ENCODE results near the gene PLXNA2.
A peak's percentile ranks its signal among the peaks of the same experiment; 100 is the strongest.

PLXNA2 gene

DNA sequence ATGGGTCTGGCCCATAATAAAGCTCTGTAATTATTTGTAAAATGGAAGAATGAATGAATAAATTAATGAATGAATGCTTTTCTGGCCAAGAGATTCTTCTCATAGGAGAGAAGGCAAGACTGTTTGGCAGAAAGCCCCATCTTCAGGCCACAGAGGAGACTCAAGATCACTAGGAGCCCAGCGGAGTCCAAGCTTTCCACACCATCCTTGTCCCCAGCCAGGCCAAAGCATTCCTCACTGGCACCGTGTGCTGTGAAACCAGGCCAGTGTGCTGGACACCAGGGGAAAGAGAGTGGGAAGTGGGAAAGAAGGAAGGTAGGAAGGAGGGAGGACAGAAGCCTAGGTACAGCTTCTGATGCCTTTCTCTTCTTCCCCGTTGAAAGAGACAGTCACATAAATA lies 86.4 kb downstream of the PLXNA2 start:
- Histone ChIP-seq H4K8ac (ENCODE audit: low read depth, low read length) (no peak overlapping the region), H2BK12ac (ENCODE audit: low read length) (no peak overlapping the region), H3K9ac (ENCODE audit: low read depth, low read length, poor library complexity) (no peak overlapping the region), H3K27me3 (ENCODE audit: control insufficient read depth in 3 of 3, insufficient read depth in 3 of 3, low read depth in 1 of 3, low read length in 3 of 3) (no peaks in the 10 kb centered on the region), H3K79me1 (ENCODE audit: low read depth, low read length) (no peaks in the 10 kb centered on the region), H3K4me3 (ENCODE audit: low read length in 2 of 2) (no peak overlapping the region), H3K18ac (ENCODE audit: low read length) (no peak overlapping the region), H2BK120ac (ENCODE audit: low read depth, low read length) (no peak overlapping the region), H3K4me1 (ENCODE audit: control insufficient read depth in 2 of 2, insufficient read depth in 1 of 2, low read depth in 1 of 2, low read length in 2 of 2) (peaks cover 34 to 56% of the 10 kb centered on the region in 2 donors), H4K91ac (ENCODE audit: low read depth, low read length, poor library complexity) (no peak overlapping the region), H3K27ac (replicated peaks; ENCODE audit: low read length) (no peak overlapping the region), H3K4me2 (ENCODE audit: insufficient read depth, low read length, poor library complexity, severe bottlenecking) (no peak overlapping the region), H3K9me3 (replicated peaks in 1 of 2; ENCODE audit: control insufficient read depth in 2 of 2, insufficient read depth in 1 of 2, low read depth in 1 of 2, low read length in 2 of 2) (no peaks in the 10 kb centered on the region), H2AFZ (ENCODE audit: low read length) (no peak overlapping the region), H2BK5ac (ENCODE audit: low read length) (no peak overlapping the region), H3K23ac (ENCODE audit: low read depth, low read length, poor library complexity) (no peak overlapping the region), H3K4ac (ENCODE audit: low read length) (no peak overlapping the region), H2BK15ac (ENCODE audit: low read length) (no peak overlapping the region), H2AK5ac (ENCODE audit: low read depth, low read length) (no peak overlapping the region), H3K36me3 (replicated peaks in 1 of 2; ENCODE audit: control insufficient read depth in 2 of 2, insufficient read depth in 2 of 2, low read length in 2 of 2) (no peaks in the 10 kb centered on the region), H3K14ac (ENCODE audit: low read length) (no peak overlapping the region)
- no CpG with 5 or more reads among the region's 3 CpGs for WGBS, 2 donors (ENCODE audit: extremely low coverage in 2 of 2, insufficient read length in 2 of 2, insufficient replicate concordance in 1 of 2)
- no peak for DNase-seq (ENCODE audit: low spot score)

- Histone ChIP-seq H3K4me1 (ENCODE audit: control insufficient read depth in 2 of 2, insufficient read depth in 1 of 2, low read depth in 1 of 2, low read length in 2 of 2) (peaks cover 35 to 54% of the 10 kb centered on the region in 2 donors), H4K8ac (ENCODE audit: low read depth, low read length) (no peak overlapping the region), H3K4ac (ENCODE audit: low read length) (no peak overlapping the region), H3K4me3 (ENCODE audit: low read length in 2 of 2) (no peak overlapping the region), H2BK5ac (ENCODE audit: low read length) (no peak overlapping the region), H2BK12ac (ENCODE audit: low read length) (no peak overlapping the region), H3K14ac (ENCODE audit: low read length) (no peak overlapping the region), H3K36me3 (replicated peaks in 1 of 2; ENCODE audit: control insufficient read depth in 2 of 2, insufficient read depth in 2 of 2, low read length in 2 of 2) (no peaks in the 10 kb centered on the region), H3K23ac (ENCODE audit: low read depth, low read length, poor library complexity) (no peak overlapping the region), H2BK120ac (ENCODE audit: low read depth, low read length) (no peak overlapping the region), H3K4me2 (ENCODE audit: insufficient read depth, low read length, poor library complexity, severe bottlenecking) (no peak overlapping the region), H4K91ac (ENCODE audit: low read depth, low read length, poor library complexity) (no peak overlapping the region), H3K27ac (replicated peaks; ENCODE audit: low read length) (no peak overlapping the region), H3K18ac (ENCODE audit: low read length) (no peak overlapping the region), H2AFZ (ENCODE audit: low read length) (no peak overlapping the region), H3K27me3 (ENCODE audit: control insufficient read depth in 3 of 3, insufficient read depth in 3 of 3, low read depth in 1 of 3, low read length in 3 of 3) (no peaks in the 10 kb centered on the region), H3K79me1 (ENCODE audit: low read depth, low read length) (no peaks in the 10 kb centered on the region), H2BK15ac (ENCODE audit: low read length) (no peak overlapping the region), H3K9ac (ENCODE audit: low read depth, low read length, poor library complexity) (no peak overlapping the region), H3K9me3 (replicated peaks in 1 of 2; ENCODE audit: control insufficient read depth in 2 of 2, insufficient read depth in 1 of 2, low read depth in 1 of 2, low read length in 2 of 2) (no peaks in the 10 kb centered on the region), H2AK5ac (ENCODE audit: low read depth, low read length) (no peak overlapping the region)
- WGBS, 2 donors (ENCODE audit: extremely low coverage in 2 of 2, insufficient read length in 2 of 2, insufficient replicate concordance in 1 of 2): no CpG with 5 or more reads among the region's 2 CpGs
- no peak for DNase-seq (ENCODE audit: low spot score)
Measured at GRCh38 chr1:208156741-208157140, 87.4 kb downstream of the PLXNA2 start.

DNA sequence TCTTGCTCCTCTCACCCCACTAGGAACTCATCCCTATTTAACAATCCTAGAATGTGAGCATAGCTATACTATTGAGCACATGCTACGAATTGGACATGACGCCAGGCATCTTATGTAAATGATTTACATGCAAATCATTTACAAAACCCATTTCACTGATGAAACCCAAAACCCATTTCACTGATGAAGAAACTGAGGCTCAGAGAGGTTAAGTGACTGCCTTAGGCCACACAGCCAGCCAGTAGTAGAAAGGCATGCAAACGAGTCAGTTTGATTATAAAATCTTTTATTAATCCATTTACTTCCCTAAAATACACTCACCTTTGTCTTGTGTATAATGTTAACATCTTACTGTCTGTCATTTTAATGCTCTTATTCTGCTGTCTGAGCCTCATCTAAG lies 87.9 kb downstream of the PLXNA2 start:
- Histone ChIP-seq H3K4ac (ENCODE audit: low read length) (no peak overlapping the region), H3K79me1 (ENCODE audit: low read depth, low read length) (no peaks in the 10 kb centered on the region), H3K23ac (ENCODE audit: low read depth, low read length, poor library complexity) (no peak overlapping the region), H4K91ac (ENCODE audit: low read depth, low read length, poor library complexity) (no peak overlapping the region), H3K9me3 (replicated peaks in 1 of 2; ENCODE audit: control insufficient read depth in 2 of 2, insufficient read depth in 1 of 2, low read depth in 1 of 2, low read length in 2 of 2) (no peaks in the 10 kb centered on the region), H3K27ac (replicated peaks; ENCODE audit: low read length) (no peak overlapping the region), H3K36me3 (replicated peaks in 1 of 2; ENCODE audit: control insufficient read depth in 2 of 2, insufficient read depth in 2 of 2, low read length in 2 of 2) (no peaks in the 10 kb centered on the region), H4K8ac (ENCODE audit: low read depth, low read length) (no peak overlapping the region), H2AK5ac (ENCODE audit: low read depth, low read length) (no peak overlapping the region), H3K4me3 (ENCODE audit: low read length in 2 of 2) (no peak overlapping the region), H2BK5ac (ENCODE audit: low read length) (no peak overlapping the region), H3K27me3 (ENCODE audit: control insufficient read depth in 3 of 3, insufficient read depth in 3 of 3, low read depth in 1 of 3, low read length in 3 of 3) (no peaks in the 10 kb centered on the region), H3K9ac (ENCODE audit: low read depth, low read length, poor library complexity) (no peak overlapping the region), H3K14ac (ENCODE audit: low read length) (no peak overlapping the region), H2BK120ac (ENCODE audit: low read depth, low read length) (no peak overlapping the region), H2AFZ (ENCODE audit: low read length) (no peak overlapping the region), H3K4me2 (ENCODE audit: insufficient read depth, low read length, poor library complexity, severe bottlenecking) (no peak overlapping the region), H2BK12ac (ENCODE audit: low read length) (no peak overlapping the region), H3K4me1 (ENCODE audit: control insufficient read depth in 2 of 2, insufficient read depth in 1 of 2, low read depth in 1 of 2, low read length in 2 of 2) (peaks cover 35 to 52% of the 10 kb centered on the region in 2 donors), H2BK15ac (ENCODE audit: low read length) (no peak overlapping the region), H3K18ac (ENCODE audit: low read length) (no peak overlapping the region)
- DNase-seq (ENCODE audit: low spot score): no peak
- WGBS, 2 donors (ENCODE audit: extremely low coverage in 2 of 2, insufficient read length in 2 of 2, insufficient replicate concordance in 1 of 2): no CpG with 5 or more reads among the region's 3 CpGs

DNA sequence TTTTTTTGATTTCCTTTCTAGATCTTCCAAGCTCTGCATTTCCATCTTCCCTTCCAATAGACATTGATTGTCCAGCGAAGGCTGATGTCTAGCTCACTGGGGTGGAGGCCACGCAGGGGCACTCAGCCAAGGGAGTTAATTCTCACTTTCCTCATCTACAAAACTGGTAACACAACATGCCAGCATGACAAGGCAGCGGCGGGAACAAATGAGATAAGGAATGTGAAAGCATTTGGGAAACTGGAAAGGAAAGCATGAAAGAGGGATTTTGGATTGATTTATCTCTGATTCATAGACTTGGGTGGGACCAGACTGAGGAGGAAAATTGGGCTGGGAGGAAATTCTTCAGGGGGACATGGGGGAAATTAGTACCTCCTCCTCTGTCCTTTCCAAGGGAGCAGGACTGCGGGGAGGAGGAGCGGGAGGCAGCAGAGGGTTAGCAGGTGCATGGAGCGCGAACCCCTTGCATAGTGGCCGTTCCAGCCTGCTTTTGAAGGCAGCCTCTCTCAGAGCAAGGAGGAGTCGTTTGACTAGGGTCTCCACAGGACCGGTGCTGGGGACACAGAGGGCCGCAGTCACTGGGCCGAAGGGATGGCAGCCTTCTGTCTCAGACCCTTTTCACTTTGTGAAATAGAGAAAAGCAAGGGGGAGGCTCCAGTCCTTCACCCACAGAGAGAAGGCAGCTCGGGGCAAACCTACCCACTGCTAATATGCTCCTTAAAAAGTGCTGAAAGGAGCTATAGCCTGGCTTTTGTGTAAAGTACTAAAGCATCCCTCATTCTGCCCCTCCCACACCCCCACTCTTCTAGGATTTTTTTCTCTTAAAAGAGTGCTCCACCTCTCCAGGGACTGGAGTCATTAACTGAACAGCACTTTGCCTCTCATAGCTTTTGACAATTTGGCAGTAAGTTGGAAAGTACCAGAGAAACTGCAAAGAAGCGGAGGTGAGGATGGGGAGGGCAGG lies 89.2 kb downstream of the PLXNA2 start:
- Histone ChIP-seq H3K27ac (replicated peaks; ENCODE audit: low read length) (peak overlapping the region; percentile 72), H3K36me3 (replicated peaks in 1 of 2; ENCODE audit: control insufficient read depth in 2 of 2, insufficient read depth in 2 of 2, low read length in 2 of 2) (no peaks in the 10 kb centered on the region), H3K4me1 (ENCODE audit: control insufficient read depth in 2 of 2, insufficient read depth in 1 of 2, low read depth in 1 of 2, low read length in 2 of 2) (peaks cover 36 to 58% of the 10 kb centered on the region in 2 donors), H3K9me3 (replicated peaks in 1 of 2; ENCODE audit: control insufficient read depth in 2 of 2, insufficient read depth in 1 of 2, low read depth in 1 of 2, low read length in 2 of 2) (no peaks in the 10 kb centered on the region), H3K14ac (ENCODE audit: low read length) (no peak overlapping the region), H2AFZ (ENCODE audit: low read length) (peak overlapping the region; percentile 30), H3K4me2 (ENCODE audit: insufficient read depth, low read length, poor library complexity, severe bottlenecking) (no peak overlapping the region), H2BK15ac (ENCODE audit: low read length) (peak overlapping the region; percentile 25), H3K4ac (ENCODE audit: low read length) (no peak overlapping the region), H3K23ac (ENCODE audit: low read depth, low read length, poor library complexity) (no peak overlapping the region), H2BK5ac (ENCODE audit: low read length) (no peak overlapping the region), H3K79me1 (ENCODE audit: low read depth, low read length) (no peaks in the 10 kb centered on the region), H4K91ac (ENCODE audit: low read depth, low read length, poor library complexity) (no peak overlapping the region), H3K4me3 (ENCODE audit: low read length in 2 of 2) (no peak overlapping the region), H2BK12ac (ENCODE audit: low read length) (no peak overlapping the region), H2AK5ac (ENCODE audit: low read depth, low read length) (peak overlapping the region; percentile 21), H2BK120ac (ENCODE audit: low read depth, low read length) (no peak overlapping the region), H4K8ac (ENCODE audit: low read depth, low read length) (no peak overlapping the region), H3K18ac (ENCODE audit: low read length) (peak overlapping the region; percentile 20), H3K27me3 (ENCODE audit: control insufficient read depth in 3 of 3, insufficient read depth in 3 of 3, low read depth in 1 of 3, low read length in 3 of 3) (no peaks in the 10 kb centered on the region), H3K9ac (ENCODE audit: low read depth, low read length, poor library complexity) (no peak overlapping the region)
- no peak for DNase-seq (ENCODE audit: low spot score)
- no CpG with 5 or more reads among the region's 15 CpGs for WGBS, 2 donors (ENCODE audit: extremely low coverage in 2 of 2, insufficient read length in 2 of 2, insufficient replicate concordance in 1 of 2)

Measured in neuronal stem cell (in vitro differentiated cells).